WTC11 (cell line): ENCODE results near the gene PSMD5.

ENCODE experiments used
- ATF2 ChIP-seq: sonication (generic); formaldehyde crosslinking; IDR thresholded peaks from 2 replicates; pipeline ENCODE4 v1.8.1; 2022; ENCODE audit warnings: low read depth, missing genetic modification reagents, borderline replicate concordance
- CTCF ChIP-seq: fragments of 200-600 bp; IDR thresholded peaks from 2 replicates; pipeline ENCODE4 v1.8.0; 2022; ENCODE audit warnings: antibody characterized with exemption
- HMGA2 ChIP-seq: fragments of 250-450 bp; sonication (Bioruptor Pico); IDR thresholded peaks from 2 replicates; pipeline ENCODE4 v1.4.0; 2021; ENCODE audit warnings: mild to moderate bottlenecking, moderate library complexity
- ZBTB21 ChIP-seq: sonication (generic); formaldehyde crosslinking; IDR thresholded peaks from 2 replicates; pipeline ENCODE4 v1.8.1; 2023; ENCODE audit warnings: mild to moderate bottlenecking, missing genetic modification reagents, borderline replicate concordance
- TF ChIP-seq, protein P1 (sequence below): sonication (generic); formaldehyde crosslinking; IDR thresholded peaks from 2 replicates; pipeline ENCODE4 v1.8.1; 2022; ENCODE audit warnings: mild to moderate bottlenecking, missing genetic modification reagents, moderate library complexity, borderline replicate concordance

DNA sequence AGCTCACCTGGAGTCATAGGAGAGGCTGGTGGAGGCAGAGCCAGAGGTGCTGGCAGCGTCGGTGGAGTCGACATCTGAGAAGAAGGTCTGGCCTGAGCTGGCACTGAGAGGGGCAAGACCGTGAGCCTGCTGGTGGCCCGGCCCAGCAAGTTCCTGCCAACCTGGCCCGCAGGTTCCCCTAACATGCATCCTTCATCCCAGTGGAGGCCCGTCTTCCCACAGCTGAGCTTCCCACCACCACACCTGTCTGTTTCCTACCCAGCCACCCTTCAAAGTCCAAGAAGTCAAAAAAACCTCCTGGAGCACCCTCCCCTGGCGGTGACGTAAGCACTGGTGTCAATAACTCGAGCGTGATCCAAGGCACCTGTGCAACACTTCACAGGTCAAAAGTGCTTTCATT is 17.4 kb upstream of the PSMD5 start:
- TF ChIP-seq, protein P1, sequence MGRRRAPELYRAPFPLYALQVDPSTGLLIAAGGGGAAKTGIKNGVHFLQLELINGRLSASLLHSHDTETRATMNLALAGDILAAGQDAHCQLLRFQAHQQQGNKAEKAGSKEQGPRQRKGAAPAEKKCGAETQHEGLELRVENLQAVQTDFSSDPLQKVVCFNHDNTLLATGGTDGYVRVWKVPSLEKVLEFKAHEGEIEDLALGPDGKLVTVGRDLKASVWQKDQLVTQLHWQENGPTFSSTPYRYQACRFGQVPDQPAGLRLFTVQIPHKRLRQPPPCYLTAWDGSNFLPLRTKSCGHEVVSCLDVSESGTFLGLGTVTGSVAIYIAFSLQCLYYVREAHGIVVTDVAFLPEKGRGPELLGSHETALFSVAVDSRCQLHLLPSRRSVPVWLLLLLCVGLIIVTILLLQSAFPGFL (CRISPR knock-in tag) = no peak
- TF ChIP-seq ATF2 (CRISPR knock-in tag) (no peak), CTCF (no peak), ZBTB21 (CRISPR knock-in tag) (no peak), HMGA2 (CRISPR knock-in tag) (no peak)
